GM23338 (cell line): Measurements from ENCODE around the gene C1orf115. TPM values are rescaled to one million over a fixed set of nuclear protein-coding genes. Genes with fewer than 3 reads are reported as not detected.

Experiments used
- ATAC-seq: fragments of 200-7000 bp; cut with Tn5 transposase; 3 replicates; pipeline ENCODE4 v1.9.1; 2020
- DNase-seq: peaks from one replicate; pipeline ENCODE4 v3.0.0-alpha.2; 2015; ENCODE audit warnings: low spot score
- H2AFZ ChIP-seq: fragments of 200-600 bp; sonication (generic); 2 replicates; pipeline ENCODE4 v1.8.0; 2016; ENCODE audit warnings: antibody characterized with exemption, mild to moderate bottlenecking, moderate library complexity
- H3F3A ChIP-seq: fragments of 200-600 bp; sonication (generic); replicated peaks from 2 replicates; pipeline ENCODE4 v1.8.0; 2017; ENCODE audit warnings: antibody characterized with exemption, mixed run types, low read depth
- H3K27ac ChIP-seq: fragments of 200-600 bp; sonication (generic); 2 replicates; pipeline ENCODE4 v1.6.1; 2016; ENCODE audit warnings: low read depth
- H3K27me3 ChIP-seq: fragments of 200-600 bp; sonication (generic); 2 replicates; pipeline ENCODE4 v1.8.0; 2016; ENCODE audit warnings: mild to moderate bottlenecking, mixed run types, moderate library complexity; ENCODE audit not compliant: insufficient read depth
- H3K36me3 ChIP-seq: fragments of 200-600 bp; sonication (generic); 2 replicates; pipeline ENCODE4 v1.8.0; 2016; ENCODE audit warnings: mild to moderate bottlenecking; ENCODE audit not compliant: insufficient read depth
- H3K4me1 ChIP-seq: fragments of 200-600 bp; sonication (generic); 2 replicates; pipeline ENCODE4 v1.8.0; 2016; ENCODE audit warnings: mild to moderate bottlenecking, moderate library complexity; ENCODE audit not compliant: insufficient read depth
- H3K4me2 ChIP-seq: fragments of 200-600 bp; sonication (generic); 2 replicates; pipeline ENCODE4 v1.7.1; 2017; ENCODE audit warnings: mixed run types
- H3K4me3 ChIP-seq: fragments of 200-600 bp; sonication (generic); 2 replicates; pipeline ENCODE4 v1.6.1; 2016; ENCODE audit warnings: mixed run types
- H3K79me2 ChIP-seq: fragments of 200-600 bp; sonication (generic); replicated peaks from 2 replicates; pipeline ENCODE4 v1.8.0; 2017; ENCODE audit warnings: mild to moderate bottlenecking; ENCODE audit not compliant: insufficient read depth
- H3K9me2 ChIP-seq: fragments of 200-600 bp; sonication (generic); 2 replicates; pipeline ENCODE4 v1.8.0; 2017; ENCODE audit not compliant: insufficient read depth
- H4K20me1 ChIP-seq: fragments of 200-600 bp; sonication (generic); replicated peaks from 2 replicates; pipeline ENCODE4 v1.8.0; 2017; ENCODE audit warnings: mild to moderate bottlenecking; ENCODE audit not compliant: insufficient read depth
- H3K27ac Mint-ChIP-seq: 2 replicates; pipeline ENCODE4 v1.8.0; 2020; ENCODE audit warnings: inconsistent platforms, mild to moderate bottlenecking, moderate library complexity, mixed read lengths
- H3K27me3 Mint-ChIP-seq: 3 replicates; pipeline ENCODE4 v1.8.0; 2022; ENCODE audit warnings: low read depth, mild to moderate bottlenecking, moderate library complexity, mixed read lengths, inconsistent platforms; ENCODE audit not compliant: insufficient read depth, poor library complexity
- H3K36me3 Mint-ChIP-seq: 3 replicates; pipeline ENCODE4 v1.8.0; 2021; ENCODE audit warnings: low read depth, mild to moderate bottlenecking, inconsistent platforms, moderate library complexity, mixed read lengths
- H3K4me1 Mint-ChIP-seq: 3 replicates; pipeline ENCODE4 v1.8.0; 2020; ENCODE audit warnings: mild to moderate bottlenecking, inconsistent platforms, mixed read lengths
- H3K4me3 Mint-ChIP-seq: 3 replicates; pipeline ENCODE4 v1.8.0; 2021; ENCODE audit warnings: moderate library complexity, mild to moderate bottlenecking, inconsistent platforms, mixed read lengths
- H3K9me3 Mint-ChIP-seq: 3 replicates; pipeline ENCODE4 v1.8.0; 2020; ENCODE audit warnings: moderate library complexity, mild to moderate bottlenecking, inconsistent platforms, mixed read lengths
- EZH2 ChIP-seq: fragments of 200-600 bp; sonication (generic); IDR thresholded peaks from one replicate; pipeline ENCODE4 v1.8.0; 2017; ENCODE audit warnings: antibody characterized with exemption, mild to moderate bottlenecking, low read depth; ENCODE audit not compliant: unreplicated experiment
- EZH2phosphoT487 ChIP-seq: fragments of 200-600 bp; sonication (generic); IDR thresholded peaks from one replicate; pipeline ENCODE4 v1.8.1; 2018; ENCODE audit warnings: antibody characterized with exemption; ENCODE audit not compliant: unreplicated experiment
- JUNB ChIP-seq: IDR thresholded peaks from one replicate; pipeline ENCODE4 v1.6.1; 2016; ENCODE audit warnings: antibody characterized with exemption; ENCODE audit not compliant: unreplicated experiment
- NANOG ChIP-seq: IDR thresholded peaks from 2 replicates; pipeline ENCODE4 v1.6.1; 2016; ENCODE audit warnings: antibody characterized with exemption, borderline replicate concordance
- POLR2AphosphoS5 ChIP-seq: IDR thresholded peaks from 2 replicates; pipeline ENCODE4 v1.6.1; 2016; ENCODE audit warnings: antibody characterized with exemption, low read depth
- STAT1 ChIP-seq: IDR thresholded peaks from one replicate; pipeline ENCODE4 v1.6.1; 2016; ENCODE audit warnings: antibody characterized with exemption; ENCODE audit not compliant: unreplicated experiment
- ZNF331 ChIP-seq: fragments of 250-450 bp; sonication (Bioruptor Pico); IDR thresholded peaks from 2 replicates; pipeline ENCODE4 v1.5.0; 2020; ENCODE audit warnings: low read depth, mild to moderate bottlenecking, moderate library complexity
- polyA plus RNA-seq: library from polyadenylated mRNA; unstranded; fragments of >200 nt; fragmentation: Nextera tagmentation; extraction: Ambion mirVana; gene quantifications from 2 replicates; pipeline ENCODE4 v1.2.1, GENCODE V29; 2016
- total RNA-seq: library from RNA; depleted of rRNA; stranded (reverse); fragments of >200 nt; shearing (Covaris generic); gene quantifications from 2 replicates; pipeline ENCODE4 v1.2.3, GENCODE V29; 2014
- TF ChIP-seq, protein P1 (sequence below): IDR thresholded peaks from one replicate; pipeline ENCODE4 v1.6.1; 2018; ENCODE audit warnings: antibody characterized with exemption; ENCODE audit not compliant: unreplicated experiment
- TF ChIP-seq, protein P2 (sequence below): fragments of 250-450 bp; sonication (Bioruptor Pico); IDR thresholded peaks from 2 replicates; pipeline ENCODE4 v1.5.0; 2020; ENCODE audit warnings: mild to moderate bottlenecking, moderate library complexity
- TF ChIP-seq, protein P3 (sequence below): IDR thresholded peaks from 2 replicates; pipeline ENCODE4 v1.6.1; 2016; ENCODE audit warnings: antibody characterized with exemption

C1orf115 gene
- total and polyA plus RNA-seq, 2 experiments from 2014 or later = 2.5 to 6.0 TPM

DNA sequence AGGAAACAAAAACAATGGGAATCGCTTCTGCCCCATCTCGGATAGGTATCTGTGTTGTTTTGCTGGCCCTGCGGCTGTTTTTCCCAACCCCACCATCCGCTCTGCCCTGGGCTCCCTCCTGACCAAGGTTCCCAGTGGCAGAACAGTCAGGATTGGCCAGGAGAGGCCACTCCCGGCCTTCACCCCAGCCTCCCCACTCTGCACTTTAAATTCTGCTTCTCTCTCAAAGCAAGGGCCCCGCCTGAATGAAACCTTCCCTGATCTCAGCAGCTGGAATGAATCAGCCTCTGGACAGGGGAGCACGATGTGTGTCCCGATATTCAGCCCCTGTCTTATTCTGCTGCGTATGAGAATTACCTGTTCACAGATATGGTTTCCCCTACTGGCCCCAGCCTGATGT, 16.3 kb downstream of the C1orf115 start (continued):
- no peak for TF ChIP-seq EZH2

DNA sequence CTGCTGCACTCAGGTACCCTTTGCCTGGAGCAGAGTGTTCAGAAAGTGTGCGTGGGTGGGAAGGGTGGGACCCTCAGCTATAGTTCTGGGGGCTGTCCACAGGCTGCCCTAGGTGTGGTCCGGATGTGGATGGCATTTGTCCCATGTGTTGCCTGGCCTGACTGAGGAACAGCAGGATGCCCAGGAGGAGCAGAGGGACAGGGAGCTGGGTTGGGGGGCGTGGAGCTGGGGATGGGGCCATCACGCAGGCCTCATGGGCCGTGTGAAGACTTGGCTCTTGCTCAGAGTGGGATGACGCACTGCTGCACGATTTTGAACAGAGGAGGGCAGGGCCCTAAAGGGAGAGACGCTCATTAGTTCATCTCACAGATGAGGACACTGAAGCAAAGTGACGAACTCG, 17.0 kb downstream of the C1orf115 start:
- H3K4me3 ChIP-seq = no peak overlapping the region
- H3K79me2 ChIP-seq = no peaks in the 10 kb centered on the region
- peaks cover 25% of the 10 kb centered on the region for H3K4me1 Mint-ChIP-seq
- no peaks in the 10 kb centered on the region for H3K36me3 ChIP-seq
- H3K9me3 Mint-ChIP-seq = no peaks in the 10 kb centered on the region
- DNase-seq = no peak
- 0 out of 2 replicates have a peak, but pooled peaks cover 3% of the 10 kb centered on the region for H3K9me2 ChIP-seq
- H4K20me1 ChIP-seq = no peaks in the 10 kb centered on the region
- no peak overlapping the region for H3K27ac ChIP-seq
- no peaks in the 10 kb centered on the region for H3K36me3 Mint-ChIP-seq
- H2AFZ ChIP-seq = no peak overlapping the region
- no peak overlapping the region for H3K4me3 Mint-ChIP-seq
- 0 out of 2 replicates have a peak, but pooled peaks cover 10% of the 10 kb centered on the region for H3K4me1 ChIP-seq
- H3K27ac Mint-ChIP-seq = no peak overlapping the region
- no peak overlapping the region for H3K4me2 ChIP-seq
- no peaks in the 10 kb centered on the region for H3F3A ChIP-seq
- peaks cover 4% of the 10 kb centered on the region for H3K27me3 Mint-ChIP-seq
- H3K27me3 ChIP-seq = no peaks in the 10 kb centered on the region
- TF ChIP-seq, protein P1, sequence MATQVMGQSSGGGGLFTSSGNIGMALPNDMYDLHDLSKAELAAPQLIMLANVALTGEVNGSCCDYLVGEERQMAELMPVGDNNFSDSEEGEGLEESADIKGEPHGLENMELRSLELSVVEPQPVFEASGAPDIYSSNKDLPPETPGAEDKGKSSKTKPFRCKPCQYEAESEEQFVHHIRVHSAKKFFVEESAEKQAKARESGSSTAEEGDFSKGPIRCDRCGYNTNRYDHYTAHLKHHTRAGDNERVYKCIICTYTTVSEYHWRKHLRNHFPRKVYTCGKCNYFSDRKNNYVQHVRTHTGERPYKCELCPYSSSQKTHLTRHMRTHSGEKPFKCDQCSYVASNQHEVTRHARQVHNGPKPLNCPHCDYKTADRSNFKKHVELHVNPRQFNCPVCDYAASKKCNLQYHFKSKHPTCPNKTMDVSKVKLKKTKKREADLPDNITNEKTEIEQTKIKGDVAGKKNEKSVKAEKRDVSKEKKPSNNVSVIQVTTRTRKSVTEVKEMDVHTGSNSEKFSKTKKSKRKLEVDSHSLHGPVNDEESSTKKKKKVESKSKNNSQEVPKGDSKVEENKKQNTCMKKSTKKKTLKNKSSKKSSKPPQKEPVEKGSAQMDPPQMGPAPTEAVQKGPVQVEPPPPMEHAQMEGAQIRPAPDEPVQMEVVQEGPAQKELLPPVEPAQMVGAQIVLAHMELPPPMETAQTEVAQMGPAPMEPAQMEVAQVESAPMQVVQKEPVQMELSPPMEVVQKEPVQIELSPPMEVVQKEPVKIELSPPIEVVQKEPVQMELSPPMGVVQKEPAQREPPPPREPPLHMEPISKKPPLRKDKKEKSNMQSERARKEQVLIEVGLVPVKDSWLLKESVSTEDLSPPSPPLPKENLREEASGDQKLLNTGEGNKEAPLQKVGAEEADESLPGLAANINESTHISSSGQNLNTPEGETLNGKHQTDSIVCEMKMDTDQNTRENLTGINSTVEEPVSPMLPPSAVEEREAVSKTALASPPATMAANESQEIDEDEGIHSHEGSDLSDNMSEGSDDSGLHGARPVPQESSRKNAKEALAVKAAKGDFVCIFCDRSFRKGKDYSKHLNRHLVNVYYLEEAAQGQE = no peak
- TF ChIP-seq ZNF331 (CRISPR knock-in tag) = no peak
- no peak for TF ChIP-seq STAT1
- no peak for TF ChIP-seq NANOG
- TF ChIP-seq, protein P2, sequence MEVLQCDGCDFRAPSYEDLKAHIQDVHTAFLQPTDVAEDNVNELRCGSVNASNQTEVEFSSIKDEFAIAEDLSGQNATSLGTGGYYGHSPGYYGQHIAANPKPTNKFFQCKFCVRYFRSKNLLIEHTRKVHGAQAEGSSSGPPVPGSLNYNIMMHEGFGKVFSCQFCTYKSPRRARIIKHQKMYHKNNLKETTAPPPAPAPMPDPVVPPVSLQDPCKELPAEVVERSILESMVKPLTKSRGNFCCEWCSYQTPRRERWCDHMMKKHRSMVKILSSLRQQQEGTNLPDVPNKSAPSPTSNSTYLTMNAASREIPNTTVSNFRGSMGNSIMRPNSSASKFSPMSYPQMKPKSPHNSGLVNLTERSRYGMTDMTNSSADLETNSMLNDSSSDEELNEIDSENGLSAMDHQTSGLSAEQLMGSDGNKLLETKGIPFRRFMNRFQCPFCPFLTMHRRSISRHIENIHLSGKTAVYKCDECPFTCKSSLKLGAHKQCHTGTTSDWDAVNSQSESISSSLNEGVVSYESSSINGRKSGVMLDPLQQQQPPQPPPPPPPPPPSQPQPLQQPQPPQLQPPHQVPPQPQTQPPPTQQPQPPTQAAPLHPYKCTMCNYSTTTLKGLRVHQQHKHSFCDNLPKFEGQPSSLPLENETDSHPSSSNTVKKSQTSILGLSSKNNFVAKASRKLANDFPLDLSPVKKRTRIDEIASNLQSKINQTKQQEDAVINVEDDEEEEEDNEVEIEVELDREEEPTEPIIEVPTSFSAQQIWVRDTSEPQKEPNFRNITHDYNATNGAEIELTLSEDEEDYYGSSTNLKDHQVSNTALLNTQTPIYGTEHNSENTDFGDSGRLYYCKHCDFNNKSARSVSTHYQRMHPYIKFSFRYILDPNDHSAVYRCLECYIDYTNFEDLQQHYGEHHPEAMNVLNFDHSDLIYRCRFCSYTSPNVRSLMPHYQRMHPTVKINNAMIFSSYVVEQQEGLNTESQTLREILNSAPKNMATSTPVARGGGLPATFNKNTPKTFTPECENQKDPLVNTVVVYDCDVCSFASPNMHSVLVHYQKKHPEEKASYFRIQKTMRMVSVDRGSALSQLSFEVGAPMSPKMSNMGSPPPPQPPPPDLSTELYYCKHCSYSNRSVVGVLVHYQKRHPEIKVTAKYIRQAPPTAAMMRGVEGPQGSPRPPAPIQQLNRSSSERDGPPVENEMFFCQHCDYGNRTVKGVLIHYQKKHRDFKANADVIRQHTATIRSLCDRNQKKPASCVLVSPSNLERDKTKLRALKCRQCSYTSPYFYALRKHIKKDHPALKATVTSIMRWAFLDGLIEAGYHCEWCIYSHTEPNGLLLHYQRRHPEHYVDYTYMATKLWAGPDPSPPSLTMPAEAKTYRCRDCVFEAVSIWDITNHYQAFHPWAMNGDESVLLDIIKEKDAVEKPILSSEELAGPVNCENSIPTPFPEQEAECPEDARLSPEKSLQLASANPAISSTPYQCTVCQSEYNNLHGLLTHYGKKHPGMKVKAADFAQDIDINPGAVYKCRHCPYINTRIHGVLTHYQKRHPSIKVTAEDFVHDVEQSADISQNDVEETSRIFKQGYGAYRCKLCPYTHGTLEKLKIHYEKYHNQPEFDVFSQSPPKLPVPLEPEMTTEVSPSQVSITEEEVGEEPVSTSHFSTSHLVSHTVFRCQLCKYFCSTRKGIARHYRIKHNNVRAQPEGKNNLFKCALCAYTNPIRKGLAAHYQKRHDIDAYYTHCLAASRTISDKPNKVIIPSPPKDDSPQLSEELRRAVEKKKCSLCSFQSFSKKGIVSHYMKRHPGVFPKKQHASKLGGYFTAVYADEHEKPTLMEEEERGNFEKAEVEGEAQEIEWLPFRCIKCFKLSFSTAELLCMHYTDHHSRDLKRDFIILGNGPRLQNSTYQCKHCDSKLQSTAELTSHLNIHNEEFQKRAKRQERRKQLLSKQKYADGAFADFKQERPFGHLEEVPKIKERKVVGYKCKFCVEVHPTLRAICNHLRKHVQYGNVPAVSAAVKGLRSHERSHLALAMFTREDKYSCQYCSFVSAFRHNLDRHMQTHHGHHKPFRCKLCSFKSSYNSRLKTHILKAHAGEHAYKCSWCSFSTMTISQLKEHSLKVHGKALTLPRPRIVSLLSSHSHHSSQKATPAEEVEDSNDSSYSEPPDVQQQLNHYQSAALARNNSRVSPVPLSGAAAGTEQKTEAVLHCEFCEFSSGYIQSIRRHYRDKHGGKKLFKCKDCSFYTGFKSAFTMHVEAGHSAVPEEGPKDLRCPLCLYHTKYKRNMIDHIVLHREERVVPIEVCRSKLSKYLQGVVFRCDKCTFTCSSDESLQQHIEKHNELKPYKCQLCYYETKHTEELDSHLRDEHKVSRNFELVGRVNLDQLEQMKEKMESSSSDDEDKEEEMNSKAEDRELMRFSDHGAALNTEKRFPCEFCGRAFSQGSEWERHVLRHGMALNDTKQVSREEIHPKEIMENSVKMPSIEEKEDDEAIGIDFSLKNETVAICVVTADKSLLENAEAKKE = no peak
- TF ChIP-seq, protein P3, sequence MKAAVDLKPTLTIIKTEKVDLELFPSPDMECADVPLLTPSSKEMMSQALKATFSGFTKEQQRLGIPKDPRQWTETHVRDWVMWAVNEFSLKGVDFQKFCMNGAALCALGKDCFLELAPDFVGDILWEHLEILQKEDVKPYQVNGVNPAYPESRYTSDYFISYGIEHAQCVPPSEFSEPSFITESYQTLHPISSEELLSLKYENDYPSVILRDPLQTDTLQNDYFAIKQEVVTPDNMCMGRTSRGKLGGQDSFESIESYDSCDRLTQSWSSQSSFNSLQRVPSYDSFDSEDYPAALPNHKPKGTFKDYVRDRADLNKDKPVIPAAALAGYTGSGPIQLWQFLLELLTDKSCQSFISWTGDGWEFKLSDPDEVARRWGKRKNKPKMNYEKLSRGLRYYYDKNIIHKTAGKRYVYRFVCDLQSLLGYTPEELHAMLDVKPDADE = no peak
- no peak for TF ChIP-seq EZH2phosphoT487
- TF ChIP-seq POLR2AphosphoS5 = no peak
- no peak for TF ChIP-seq JUNB
- no peak for ATAC-seq
